Measurements from ENCODE around the gene PIEZO2.

- TF ChIP-seq CTCF (IDR thresholded peaks at IDR 0.05; ENCODE audit: low read length) = no peak
- no peak for TF ChIP-seq EZH2 (IDR thresholded peaks at IDR 0.05; ENCODE audit: borderline replicate concordance, low read length)
These were observed 34.7 kb downstream of the PIEZO2 start for GRCh38 chr18:11114653-11115052.

Data from OCI-LY1 (cell line).